ENCODE data around the gene PROX2.
A peak's percentile ranks its signal among the peaks of the same experiment; 100 is the strongest.

Gene PROX2, protein sequence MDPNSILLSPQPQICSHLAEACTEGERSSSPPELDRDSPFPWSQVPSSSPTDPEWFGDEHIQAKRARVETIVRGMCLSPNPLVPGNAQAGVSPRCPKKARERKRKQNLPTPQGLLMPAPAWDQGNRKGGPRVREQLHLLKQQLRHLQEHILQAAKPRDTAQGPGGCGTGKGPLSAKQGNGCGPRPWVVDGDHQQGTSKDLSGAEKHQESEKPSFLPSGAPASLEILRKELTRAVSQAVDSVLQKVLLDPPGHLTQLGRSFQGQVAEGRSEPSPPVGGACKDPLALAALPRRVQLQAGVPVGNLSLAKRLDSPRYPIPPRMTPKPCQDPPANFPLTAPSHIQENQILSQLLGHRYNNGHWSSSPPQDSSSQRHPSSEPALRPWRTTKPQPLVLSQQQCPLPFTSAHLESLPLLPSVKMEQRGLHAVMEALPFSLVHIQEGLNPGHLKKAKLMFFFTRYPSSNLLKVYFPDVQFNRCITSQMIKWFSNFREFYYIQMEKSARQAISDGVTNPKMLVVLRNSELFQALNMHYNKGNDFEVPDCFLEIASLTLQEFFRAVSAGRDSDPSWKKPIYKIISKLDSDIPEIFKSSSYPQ

DNA sequence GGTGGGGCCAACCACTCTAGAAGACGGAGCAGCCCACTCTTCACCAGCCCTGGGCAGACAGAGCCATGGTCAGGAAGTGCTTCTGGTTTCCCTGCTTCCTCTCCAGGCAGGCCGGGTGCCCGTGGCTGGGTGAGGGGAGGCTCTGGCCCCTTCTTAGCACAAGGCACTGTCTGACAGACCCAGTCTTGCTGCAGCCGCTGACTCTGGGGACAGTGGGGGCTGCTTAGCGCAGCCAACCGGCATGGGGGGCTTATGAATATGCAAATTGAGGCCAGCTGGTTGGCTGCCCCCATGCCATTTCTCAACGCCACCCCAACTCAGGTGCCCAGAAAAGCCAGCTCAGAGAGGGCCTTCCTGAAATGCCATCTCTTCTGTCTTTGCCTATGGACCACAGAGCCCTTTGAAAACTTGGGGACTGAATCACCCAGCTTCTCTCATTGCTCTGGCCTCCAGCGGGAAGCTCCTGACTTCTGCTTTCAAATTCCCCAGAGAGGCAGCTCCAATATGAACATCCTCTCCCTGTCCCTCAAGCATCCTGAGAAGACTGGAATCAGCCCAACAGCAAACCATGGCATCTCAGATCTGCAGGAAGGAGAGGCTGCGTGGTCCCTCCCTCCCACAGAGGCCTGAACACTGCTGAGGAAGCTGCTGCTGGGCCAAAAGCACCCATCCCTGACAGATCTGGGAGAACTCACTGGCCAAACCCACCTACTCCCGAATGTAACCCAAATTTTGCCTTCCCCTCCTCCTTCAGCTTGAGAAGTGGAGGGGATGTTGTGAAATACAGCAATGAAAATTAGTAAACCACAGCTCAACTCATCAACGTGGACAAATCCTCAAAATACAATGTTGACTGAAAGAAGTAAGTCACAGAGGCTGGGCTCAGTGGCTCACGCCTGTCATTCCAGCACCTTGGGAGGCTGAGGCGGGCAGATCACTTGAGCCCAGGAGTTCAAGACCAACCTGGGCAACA is at the start of gene PROX2:
PROX2 (minus strand) TSS at position 205 of the 973 bp plus-strand sequence. CDS start 12,311 bp downstream, outside the sequence.
- no peak for DNase-seq (ENCODE audit: low spot score)

DNA sequence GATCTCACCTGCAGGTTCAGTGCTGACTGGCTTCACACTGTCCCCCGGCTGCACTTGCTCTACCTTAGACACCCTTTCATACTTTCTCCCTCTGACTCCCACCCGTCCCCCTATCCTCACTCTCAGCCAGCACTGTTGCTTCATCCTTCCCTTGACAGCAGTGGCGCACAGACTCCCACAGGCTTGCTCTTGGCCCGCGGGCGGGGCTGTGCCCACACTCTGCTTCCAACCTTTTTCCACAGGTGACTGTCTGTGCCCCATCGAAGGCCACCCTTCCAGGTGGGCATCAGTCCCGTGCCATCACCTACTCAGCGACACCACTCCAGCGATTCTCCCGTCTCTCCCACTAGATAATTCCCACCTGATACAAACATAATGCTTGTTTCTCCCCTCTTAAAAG is 48.1 kb upstream of the PROX2 start:
- no peak for DNase-seq (ENCODE audit: low spot score)

DNA sequence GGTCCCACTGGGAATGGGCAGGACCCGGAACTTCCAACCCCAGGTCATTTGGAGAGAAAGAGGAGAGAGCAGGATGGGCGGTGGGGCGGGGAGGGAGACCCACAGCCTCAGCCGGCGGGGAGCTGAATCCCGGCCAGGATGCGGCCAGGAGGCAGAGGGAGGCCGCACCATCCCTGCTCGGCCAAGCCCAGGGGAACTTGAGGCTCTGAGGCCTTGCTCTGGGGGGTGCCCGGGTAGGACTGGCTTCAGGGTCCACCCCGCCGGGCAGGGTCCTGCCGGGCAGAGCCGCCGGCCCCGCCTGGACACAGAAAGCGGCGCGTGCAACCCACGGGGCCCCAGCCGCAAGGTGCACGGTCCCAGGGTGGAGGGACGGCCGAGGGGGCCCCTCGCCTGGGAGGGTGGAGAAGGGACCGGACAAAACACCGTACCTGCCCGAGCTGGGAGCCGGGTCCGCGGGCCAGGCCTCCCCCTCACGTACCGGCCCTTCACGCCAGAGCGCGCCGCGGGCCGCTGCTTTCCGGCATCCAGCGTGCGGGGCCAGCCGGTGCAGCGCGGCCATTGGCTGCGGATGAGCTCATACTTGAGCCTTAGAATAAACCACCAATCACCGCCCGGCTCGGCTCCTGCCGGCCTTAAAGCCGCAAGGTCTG is 46.9 kb upstream of the PROX2 start, which contains the start of gene RPS6KL1:
RPS6KL1 (minus strand) TSS at position 509 of the 650 bp plus-strand sequence. CDS start 1,719 bp downstream, outside the sequence.
- DNase-seq (ENCODE audit: low spot score), result peak; percentile 85

- no peak for DNase-seq (ENCODE audit: low spot score)
Observed at GRCh38 chr14:74921987-74922751, 46.2 kb upstream of the PROX2 start.

GRCh38 chr14:74921053-74921620 is 45.2 kb upstream of the PROX2 start:
- no peak for DNase-seq (ENCODE audit: low spot score)

DNA sequence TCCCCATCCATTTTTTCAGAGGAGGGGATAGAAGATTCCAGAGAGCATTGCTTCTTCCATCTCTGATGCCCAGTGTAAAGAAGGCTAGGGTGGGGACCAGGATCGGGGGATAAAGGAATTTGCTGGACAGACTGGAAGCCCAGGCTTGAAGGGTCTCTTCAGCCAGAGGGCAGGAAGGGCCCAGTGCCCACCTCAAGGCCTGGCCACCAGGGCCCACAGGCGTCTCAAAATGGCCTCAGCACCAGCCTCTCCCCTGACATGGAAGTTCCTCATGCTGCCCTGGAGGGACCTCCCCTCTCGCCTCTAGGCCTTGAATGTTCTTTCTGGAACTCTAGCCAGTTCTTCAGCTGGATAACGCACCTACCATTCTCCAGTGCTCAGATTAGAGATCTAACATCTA is 44.3 kb upstream of the PROX2 start:
- DNase-seq (ENCODE audit: low spot score), result no peak

- no peak for DNase-seq (ENCODE audit: low spot score)
Observed at GRCh38 chr14:74919421-74920165, 43.6 kb upstream of the PROX2 start.

- no peak for DNase-seq (ENCODE audit: low spot score)
Observed at GRCh38 chr14:74918380-74918779, 42.4 kb upstream of the PROX2 start.

DNA sequence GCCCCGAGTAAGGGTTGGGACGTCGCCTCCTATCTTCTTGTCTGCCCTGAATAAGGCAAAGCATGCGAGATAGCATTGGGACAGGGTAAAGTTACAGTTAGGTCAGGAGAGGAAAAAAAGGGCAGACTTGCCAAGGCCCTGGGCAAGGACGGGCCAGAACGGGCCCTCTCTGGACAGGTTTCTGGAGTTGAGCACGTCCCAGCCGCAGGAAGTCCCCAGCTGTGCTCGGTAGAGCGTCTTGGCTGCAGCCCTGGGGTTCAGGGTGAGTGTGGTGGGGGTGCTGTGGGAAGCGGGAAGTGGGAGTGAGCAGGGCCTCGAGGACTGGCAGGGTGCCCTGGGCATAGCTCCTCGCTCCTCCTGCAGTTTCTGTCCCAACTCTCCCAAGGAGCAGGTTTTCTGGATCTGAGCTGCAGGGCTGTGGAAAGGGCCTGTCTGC is 41.7 kb upstream of the PROX2 start:
- DNase-seq (ENCODE audit: low spot score), result no peak

- no peak for DNase-seq (ENCODE audit: low spot score)
Observed at GRCh38 chr14:74917178-74917543, 41.2 kb upstream of the PROX2 start.

GRCh38 chr14:74915826-74916225 is 39.9 kb upstream of the PROX2 start:
- DNase-seq (ENCODE audit: low spot score), result no peak

DNA sequence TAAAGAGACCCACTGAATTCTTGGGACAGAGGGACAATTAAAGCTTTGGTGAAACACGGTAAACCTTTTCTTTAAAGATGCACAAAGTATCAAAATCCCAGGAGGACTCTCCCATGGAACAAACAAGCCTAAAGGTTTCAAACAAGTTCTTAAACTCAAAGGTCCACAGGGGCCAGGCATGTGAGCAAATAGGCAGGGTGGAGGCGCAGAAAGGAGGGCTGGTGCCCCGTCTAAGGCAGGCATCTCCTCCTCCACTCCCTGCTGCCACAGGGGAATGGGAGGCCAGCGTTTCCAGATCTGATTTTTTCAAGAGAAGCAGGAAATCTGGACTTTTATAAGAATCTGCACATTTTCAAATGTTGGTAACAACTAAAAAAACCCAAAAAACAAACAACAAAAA is 39.5 kb upstream of the PROX2 start:
- DNase-seq (ENCODE audit: low spot score), result no peak

DNA sequence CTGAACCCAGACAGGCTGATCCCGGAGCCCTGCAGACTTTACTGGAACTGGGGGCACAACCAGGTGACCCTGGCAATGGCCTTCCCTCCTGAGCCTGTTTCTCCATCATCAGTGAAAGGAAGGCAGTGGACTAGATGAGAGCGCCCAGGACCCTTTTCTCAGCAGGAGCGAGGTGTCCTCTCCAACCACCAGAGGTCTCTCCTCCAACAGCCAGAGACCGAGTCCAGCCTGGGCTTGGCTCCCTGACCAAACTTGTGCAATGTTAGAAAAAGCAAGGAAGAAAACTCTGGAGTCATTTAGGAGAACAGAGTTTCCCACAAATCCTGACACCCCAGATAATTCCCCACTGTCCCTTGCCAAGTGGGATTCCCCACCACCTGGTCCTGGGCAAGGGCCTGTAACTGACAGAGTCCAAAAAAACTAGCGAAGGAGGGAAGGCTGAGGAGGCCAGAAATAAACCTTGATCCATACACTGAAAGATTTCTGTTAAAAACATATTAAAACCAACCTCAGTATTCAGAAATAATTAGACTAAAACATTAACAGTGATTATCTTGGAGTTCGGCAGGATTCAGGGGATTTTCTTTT is 38.1 kb upstream of the PROX2 start:
- DNase-seq (ENCODE audit: low spot score), result peak; percentile 56

DNA sequence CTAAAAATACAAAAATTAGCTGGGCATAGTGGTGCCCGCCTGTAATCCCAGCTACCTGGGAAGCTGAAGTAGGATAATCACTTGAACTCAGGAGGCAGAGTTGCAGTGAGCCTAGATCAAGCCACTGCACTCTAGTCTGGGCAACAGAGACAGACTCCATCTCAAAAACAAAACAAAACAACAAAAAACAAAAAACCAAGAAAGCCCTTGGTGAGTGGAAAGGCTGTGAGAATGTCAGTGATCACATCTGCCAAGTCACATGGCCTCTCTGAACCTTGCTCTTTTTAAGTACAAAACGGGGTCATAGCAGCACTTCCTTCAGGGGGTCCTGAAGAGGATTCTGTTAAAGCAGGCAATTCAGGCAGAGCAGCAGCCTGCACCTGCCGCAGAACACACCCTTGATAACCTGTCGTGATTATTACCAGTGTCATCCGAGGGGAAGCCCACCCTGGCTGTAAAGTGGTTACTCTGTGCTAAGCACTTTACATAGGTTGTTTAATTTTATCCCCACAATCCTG is 37.5 kb upstream of the PROX2 start:
- no peak for DNase-seq (ENCODE audit: low spot score)

DNA sequence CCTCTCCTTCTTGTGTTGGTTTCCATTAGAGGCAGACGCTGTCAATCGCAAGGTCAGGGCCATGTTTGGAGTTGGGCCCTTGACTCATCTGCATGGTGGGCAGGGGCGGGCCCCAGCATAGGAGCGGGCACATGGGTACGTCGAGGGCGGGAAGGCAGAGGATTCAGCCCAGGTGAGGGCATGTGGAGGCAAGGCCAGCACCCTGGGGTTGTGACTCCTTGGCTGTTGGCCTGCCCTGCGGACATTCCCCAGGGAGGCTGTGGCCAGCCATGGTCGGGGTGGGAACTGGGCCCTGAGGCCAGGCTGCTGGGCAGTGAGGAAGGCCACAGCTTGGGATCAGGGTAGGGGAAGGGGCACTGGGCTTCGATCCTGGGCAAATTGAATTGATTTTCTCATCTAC is 36.9 kb upstream of the PROX2 start:
- DNase-seq (ENCODE audit: low spot score), result no peak

DNA sequence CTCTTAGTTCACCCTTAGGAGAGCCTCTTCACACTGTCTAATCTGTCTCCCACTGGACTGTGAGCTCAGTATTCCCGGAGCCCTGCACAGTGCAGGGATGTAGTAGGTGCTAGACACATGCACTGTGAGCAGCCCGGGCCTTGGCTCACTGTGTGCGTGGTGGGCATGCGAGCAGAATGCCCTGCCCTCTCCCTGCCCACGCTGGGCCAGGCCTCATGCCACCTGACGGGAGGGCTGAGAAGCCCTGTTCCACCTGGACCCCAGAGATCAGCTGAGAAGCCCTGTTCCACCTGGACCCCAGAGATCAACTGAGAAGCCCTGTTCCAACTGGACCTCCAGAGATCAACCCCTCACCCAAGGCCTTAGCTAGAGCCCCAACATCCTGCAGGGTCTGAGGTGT is 36.2 kb upstream of the PROX2 start:
- no peak for DNase-seq (ENCODE audit: low spot score)

- DNase-seq (ENCODE audit: low spot score), result no peak
Observed at GRCh38 chr14:74911704-74912103, 35.8 kb upstream of the PROX2 start.

- DNase-seq (ENCODE audit: low spot score), result no peak
Observed at GRCh38 chr14:74911221-74911620, 35.3 kb upstream of the PROX2 start.

DNA sequence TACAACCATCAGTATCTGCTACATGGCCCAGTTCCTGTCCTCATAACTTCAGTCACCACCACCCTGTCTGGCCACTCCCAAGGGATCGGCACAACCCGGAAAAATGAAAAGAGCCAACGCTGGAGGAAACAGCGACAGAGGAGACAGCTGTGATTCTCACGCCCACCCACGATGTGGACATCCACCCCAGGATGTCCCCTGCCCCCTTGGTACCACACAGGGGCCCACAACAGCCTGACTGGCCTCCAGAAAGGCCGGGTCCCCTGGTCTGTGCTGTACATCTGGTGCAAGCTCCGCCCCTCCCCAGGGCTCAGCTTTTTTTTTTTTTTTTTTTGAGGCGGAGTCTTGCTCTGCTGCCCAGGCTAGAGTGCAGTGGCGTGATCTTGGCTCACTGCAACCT is 34.6 kb upstream of the PROX2 start:
- no peak for DNase-seq (ENCODE audit: low spot score)
